ENCODE measurements around the gene ADGRL3.

- TF ChIP-seq POLR2A (IDR thresholded peaks at IDR 0.05; ENCODE audit: low read length): no peak
- no peak for TF ChIP-seq GATA1 (IDR thresholded peaks at IDR 0.05; ENCODE audit: low read depth, low read length)
These were observed 311.8 kb downstream of the ADGRL3 start for GRCh38 chr4:61511716-61512488.

All from erythroblast (primary cell).